ENCODE results near the gene POU3F1. TPM values are rescaled to one million over a fixed set of nuclear protein-coding genes. Genes with fewer than 3 reads are reported as not detected.

Gene POU3F1
- total and polyA plus RNA-seq, 3 experiments from 2014 or later: 0.09 to 0.57 (median 0.44) TPM

- peaks cover 30 to 51% (median 38%) of the 10 kb centered on the region in 3 donors for H3K4me1 Mint-ChIP-seq
- H3K4me3 ChIP-seq (ENCODE audit: low read length): no peak overlapping the region
- H3K27me3 ChIP-seq (ENCODE audit: insufficient read depth, low read length, poor library complexity, severe bottlenecking): no peaks in the 10 kb centered on the region
- ChIA-PET POLR2A (no interaction called here), CTCF (interaction anchor here (0.7 kb wide), 1 partner anchor 27 kb away, joined by 3 read pairs; no protein-coding TSS in a partner anchor)
- no peak for DNase-seq
- peak overlapping the region in 1 of 7 donors; percentile 56 for H3K4me3 Mint-ChIP-seq
- H3K9me3 ChIP-seq (ENCODE audit: low read length): no peaks in the 10 kb centered on the region
- peak overlapping the region in 5 of 8 donors; percentile 14 to 84 (median 40) for H3K27ac Mint-ChIP-seq
- peak overlapping the region; percentile 26 for H3K27ac ChIP-seq (ENCODE audit: low read depth, low read length)
- peaks cover 30% of the 10 kb centered on the region for H3K4me1 ChIP-seq (ENCODE audit: insufficient read depth, low read length)
- peaks cover 6 to 62% (median 10%) of the 10 kb centered on the region in 3 donors for H3K36me3 Mint-ChIP-seq
- H3K9me3 Mint-ChIP-seq: no peaks in the 10 kb centered on the region
- H3K27me3 Mint-ChIP-seq: peaks cover 0 to 2% of the 10 kb centered on the region in 2 donors
- H3K36me3 ChIP-seq (ENCODE audit: insufficient read depth, low read length): peaks cover 42% of the 10 kb centered on the region
Measured at GRCh38 chr1:38015978-38016725, 30.4 kb downstream of the POU3F1 start.

DNA sequence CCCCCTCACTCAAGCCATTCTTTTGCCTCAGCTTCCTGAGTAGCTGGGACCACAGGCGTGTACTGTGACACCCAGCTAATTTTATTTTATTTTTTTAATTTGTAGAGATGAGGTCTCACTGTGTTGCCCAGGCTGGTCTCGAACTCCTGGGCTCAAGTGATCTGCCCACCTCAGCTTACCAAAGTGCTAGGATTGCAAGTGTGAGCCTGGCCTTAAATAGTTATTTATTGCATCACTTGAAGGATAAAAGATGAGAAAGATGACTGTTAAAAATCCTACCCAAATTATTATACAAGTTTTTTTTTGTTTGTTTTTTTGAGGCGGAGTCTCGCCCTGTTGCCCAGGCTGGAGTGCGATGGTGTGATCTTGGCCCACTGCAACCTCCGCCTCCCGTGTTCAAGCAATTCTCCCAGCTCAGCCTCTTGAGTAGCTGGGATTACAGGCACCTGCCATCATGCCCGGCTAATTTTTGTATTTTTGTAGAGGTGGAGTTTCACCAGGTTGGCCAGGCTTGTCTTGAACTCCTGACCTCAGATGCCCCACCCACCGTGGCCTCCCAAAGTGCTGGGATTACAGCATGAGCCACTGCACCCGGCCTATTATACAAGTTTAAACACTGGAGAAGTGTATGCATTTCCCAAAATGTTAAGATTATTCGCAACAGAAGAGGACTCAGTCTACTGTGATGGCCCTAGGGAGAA is 31.7 kb downstream of the POU3F1 start:
- Histone ChIP-seq H3K27ac (ENCODE audit: low read depth, low read length) (peak overlapping the region; percentile 38), H3K27me3 (ENCODE audit: insufficient read depth, low read length, poor library complexity, severe bottlenecking) (no peaks in the 10 kb centered on the region), H3K4me3 (ENCODE audit: low read length) (no peak overlapping the region), H3K36me3 (ENCODE audit: insufficient read depth, low read length) (peaks cover 36% of the 10 kb centered on the region), H3K4me1 (ENCODE audit: insufficient read depth, low read length) (peaks cover 34% of the 10 kb centered on the region), H3K9me3 (ENCODE audit: low read length) (no peaks in the 10 kb centered on the region)
- Mint-ChIP-seq H3K36me3 (peaks cover 6 to 52% (median 10%) of the 10 kb centered on the region in 3 donors), H3K27me3 (peaks cover 0 to 2% of the 10 kb centered on the region in 2 donors), H3K9me3 (no peaks in the 10 kb centered on the region), H3K4me3 (peak overlapping the region in 5 of 7 donors; percentile 13 to 95 (median 47)), H3K27ac (peak overlapping the region in 4 of 8 donors; percentile 29 to 58 (median 48)), H3K4me1 (peaks cover 37 to 54% (median 47%) of the 10 kb centered on the region in 3 donors)
- DNase-seq: no peak
- POLR2A ChIA-PET: no interaction called here
- CTCF ChIA-PET: interaction anchor here (1.7 kb wide), 1 partner anchor 24 kb away, joined by 4 read pairs; no protein-coding TSS in a partner anchor

GRCh38 chr1:38014171-38014570 is 32.4 kb downstream of the POU3F1 start:
- peak overlapping the region; percentile 38 for H3K27ac ChIP-seq (ENCODE audit: low read depth, low read length)
- no peaks in the 10 kb centered on the region for H3K9me3 Mint-ChIP-seq
- no peak overlapping the region for H3K4me3 ChIP-seq (ENCODE audit: low read length)
- H3K36me3 Mint-ChIP-seq: peaks cover 5 to 48% (median 7%) of the 10 kb centered on the region in 3 donors
- H3K4me3 Mint-ChIP-seq: peak overlapping the region in 5 of 7 donors; percentile 95 to 99 (median 99)
- POLR2A ChIA-PET: no interaction called here
- no peaks in the 10 kb centered on the region for H3K9me3 ChIP-seq (ENCODE audit: low read length)
- H3K27ac Mint-ChIP-seq: peak overlapping the region in 6 of 8 donors; percentile 11 to 99 (median 31)
- peaks cover 36% of the 10 kb centered on the region for H3K36me3 ChIP-seq (ENCODE audit: insufficient read depth, low read length)
- no peak for DNase-seq
- CTCF ChIA-PET: interaction anchor here (1.7 kb wide), 1 partner anchor 24 kb away, joined by 4 read pairs; no protein-coding TSS in a partner anchor
- H3K27me3 ChIP-seq (ENCODE audit: insufficient read depth, low read length, poor library complexity, severe bottlenecking): no peaks in the 10 kb centered on the region
- peaks cover 44 to 57% (median 53%) of the 10 kb centered on the region in 3 donors for H3K4me1 Mint-ChIP-seq
- peaks cover 39% of the 10 kb centered on the region for H3K4me1 ChIP-seq (ENCODE audit: insufficient read depth, low read length)
- H3K27me3 Mint-ChIP-seq: peaks cover 0 to 2% of the 10 kb centered on the region in 2 donors

DNA sequence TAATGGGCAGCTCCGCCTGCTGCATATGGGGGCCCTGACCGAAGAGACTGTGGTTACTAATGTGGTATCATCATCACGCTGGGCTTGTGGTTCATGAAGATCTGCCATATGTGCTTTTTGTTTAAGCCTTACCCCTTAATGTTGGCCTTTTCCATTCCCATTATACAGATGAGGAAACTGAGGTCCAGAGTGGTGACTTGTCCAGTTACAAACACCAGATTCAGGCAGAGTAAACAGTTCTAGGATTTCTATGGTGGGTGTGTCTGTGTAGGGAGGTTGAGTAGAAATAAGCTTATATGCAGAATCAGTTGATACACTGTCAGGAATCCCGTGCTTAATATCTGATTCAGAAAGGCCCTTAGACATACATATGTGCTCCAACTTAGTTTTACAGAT is 33.4 kb downstream of the POU3F1 start:
- Mint-ChIP-seq H3K36me3 (peaks cover 0 to 39% (median 4%) of the 10 kb centered on the region in 3 donors), H3K27me3 (peaks cover 0 to 2% of the 10 kb centered on the region in 2 donors), H3K4me1 (peaks cover 46 to 57% (median 51%) of the 10 kb centered on the region in 3 donors), H3K27ac (peak overlapping the region; percentile 89 to 100 (median 97)), H3K4me3 (peak overlapping the region; percentile 95 to 99 (median 99)), H3K9me3 (no peaks in the 10 kb centered on the region)
- H3K27ac ChIP-seq (ENCODE audit: low read depth, low read length): peak overlapping the region; percentile 79
- no peaks in the 10 kb centered on the region for H3K9me3 ChIP-seq (ENCODE audit: low read length)
- POLR2A ChIA-PET: interaction anchor here (0.6 to 1.0 kb wide), 3 partner anchors 17 to 552 kb away, joined by 3 to 4 read pairs (median 3); partner anchors contain the start of genes C1orf122 and YRDC
- no peaks in the 10 kb centered on the region for H3K27me3 ChIP-seq (ENCODE audit: insufficient read depth, low read length, poor library complexity, severe bottlenecking)
- H3K4me3 ChIP-seq (ENCODE audit: low read length): peak overlapping the region; percentile 73
- CTCF ChIA-PET: interaction anchor here (0.6 to 1.8 kb wide), 3 partner anchors 13 to 1785 kb away, joined by 3 to 8 read pairs (median 5); partner anchors contain the start of gene SF3A3
- H3K4me1 ChIP-seq (ENCODE audit: insufficient read depth, low read length): peaks cover 45% of the 10 kb centered on the region
- DNase-seq: no peak
- H3K36me3 ChIP-seq (ENCODE audit: insufficient read depth, low read length): peaks cover 27% of the 10 kb centered on the region

DNA sequence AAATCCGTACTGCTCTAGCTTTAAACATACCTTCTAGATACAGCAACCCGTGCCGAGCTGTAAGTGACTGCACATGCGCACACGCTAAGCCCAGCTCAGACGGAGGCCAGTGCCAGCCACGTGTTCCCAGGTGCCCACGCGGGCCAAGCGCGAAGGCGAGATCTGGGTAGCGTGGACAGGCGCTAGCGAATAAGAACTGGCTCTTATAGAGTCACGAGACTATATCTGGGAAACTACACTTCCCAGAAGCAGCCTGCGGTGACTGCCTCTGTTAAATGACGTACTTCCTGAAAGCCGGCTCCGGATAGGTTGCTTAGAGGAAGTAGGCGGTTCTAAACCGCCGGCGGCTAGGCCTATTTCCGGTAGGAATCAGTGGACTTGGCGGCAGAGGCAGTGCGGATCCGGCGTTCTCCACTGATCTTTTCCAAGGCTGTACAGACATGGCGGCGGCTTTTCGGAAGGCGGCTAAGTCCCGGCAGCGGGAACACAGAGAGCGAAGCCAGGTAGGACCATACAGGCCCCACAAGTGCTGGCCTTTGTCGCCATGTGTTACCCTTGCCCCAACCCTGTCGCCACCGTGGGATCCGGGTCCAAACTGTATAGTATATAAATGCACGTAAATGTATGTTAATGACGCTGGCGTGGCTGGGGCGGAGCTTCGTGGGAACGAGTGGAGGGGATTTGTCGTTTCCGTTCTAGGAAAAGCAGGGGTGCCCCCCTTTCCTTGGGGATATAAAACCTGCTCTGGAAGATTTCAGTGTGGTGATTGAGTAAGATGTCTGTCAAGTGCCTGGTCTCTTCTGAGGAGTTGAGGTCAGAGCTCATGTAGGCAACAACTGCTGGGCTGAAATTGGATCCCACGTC is 34.0 kb downstream of the POU3F1 start, which contains the start of gene UTP11:
TSS of gene UTP11 (plus strand) at position 372 of the 864 bp plus-strand sequence. CDS start at position 441, 69 bp downstream.
- POLR2A ChIA-PET: interaction anchor here (0.6 to 1.0 kb wide), 3 partner anchors 16 to 552 kb away, joined by 3 to 4 read pairs (median 3); partner anchors contain the start of genes C1orf122 and YRDC
- H3K27ac Mint-ChIP-seq: peak within 1 kb of the TSS; percentile 89 to 100 (median 97)
- H3K9me3 Mint-ChIP-seq: no peaks in the 10 kb centered on the region
- Histone ChIP-seq H3K27me3 (ENCODE audit: insufficient read depth, low read length, poor library complexity, severe bottlenecking) (no peaks in the 10 kb centered on the region), H3K4me3 (ENCODE audit: low read length) (peak within 1 kb of the TSS; percentile 73), H3K9me3 (ENCODE audit: low read length) (no peaks in the 10 kb centered on the region), H3K4me1 (ENCODE audit: insufficient read depth, low read length) (peaks cover 45% of the 10 kb centered on the region), H3K36me3 (ENCODE audit: insufficient read depth, low read length) (peaks cover 22% of the 10 kb centered on the region), H3K27ac (ENCODE audit: low read depth, low read length) (peak within 1 kb of the TSS; percentile 79)
- peak; percentile 80 to 95 (median 91) for DNase-seq
- H3K4me3 Mint-ChIP-seq: peak within 1 kb of the TSS; percentile 95 to 99 (median 99)
- H3K36me3 Mint-ChIP-seq: peaks cover 0 to 34% (median 4%) of the 10 kb centered on the region in 3 donors
- CTCF ChIA-PET: interaction anchor here (0.6 to 1.8 kb wide), 5 partner anchors 14 to 1786 kb away, joined by 3 to 8 read pairs (median 4); partner anchors contain the start of genes MTF1 and SF3A3
- peaks cover 46 to 57% (median 50%) of the 10 kb centered on the region in 3 donors for H3K4me1 Mint-ChIP-seq
- peaks cover 0 to 2% of the 10 kb centered on the region in 2 donors for H3K27me3 Mint-ChIP-seq

- DNase-seq: no peak
- H3K36me3 Mint-ChIP-seq: peaks cover 0 to 9% (median 0%) of the 10 kb centered on the region in 3 donors
- H3K27me3 ChIP-seq (ENCODE audit: insufficient read depth, low read length, poor library complexity, severe bottlenecking): no peaks in the 10 kb centered on the region
- H3K4me3 Mint-ChIP-seq: peak overlapping the region in 4 of 7 donors; percentile 8 to 71 (median 28)
- no peaks in the 10 kb centered on the region for H3K9me3 ChIP-seq (ENCODE audit: low read length)
- peaks cover 50 to 56% (median 51%) of the 10 kb centered on the region in 3 donors for H3K4me1 Mint-ChIP-seq
- H3K9me3 Mint-ChIP-seq: no peaks in the 10 kb centered on the region
- H3K27ac ChIP-seq (ENCODE audit: low read depth, low read length): peak overlapping the region; percentile 67
- CTCF ChIA-PET: interaction anchor here (1.3 to 2.2 kb wide), 2 partner anchors 15 to 19 kb away, joined by 3 to 10 read pairs; no protein-coding TSS in a partner anchor
- POLR2A ChIA-PET: interaction anchor here (1.4 kb wide), 1 partner anchor 13 kb away, joined by 3 read pairs; no protein-coding TSS in a partner anchor
- H3K4me3 ChIP-seq (ENCODE audit: low read length): no peak overlapping the region
- peaks cover 49% of the 10 kb centered on the region for H3K4me1 ChIP-seq (ENCODE audit: insufficient read depth, low read length)
- peaks cover 0 to 2% of the 10 kb centered on the region in 2 donors for H3K27me3 Mint-ChIP-seq
- no peaks in the 10 kb centered on the region for H3K36me3 ChIP-seq (ENCODE audit: insufficient read depth, low read length)
- peak overlapping the region in 7 of 8 donors; percentile 29 to 93 (median 82) for H3K27ac Mint-ChIP-seq
Measured at GRCh38 chr1:38009841-38010180, 36.8 kb downstream of the POU3F1 start.

Measured in CD8-positive, alpha-beta memory T cell (primary cell).